ENCODE results near the gene SV2A. TPM values are rescaled to one million over a fixed set of nuclear protein-coding genes. Genes with fewer than 3 reads are reported as not detected.

The SV2A gene
- total RNA-seq, 1 donor from 2014 or later = 3.4 TPM

Other genes starting within 250 kb of the SV2A start
- gene FCGR1A, start 135.2 kb downstream of the SV2A start, total RNA-seq = 13.2 TPM
- 22.8 TPM for gene BOLA1, start 18.3 kb downstream of the SV2A start, total RNA-seq
- gene SF3B4, start 10.0 kb upstream of the SV2A start, total RNA-seq = 43.7 TPM
- 97.8 TPM for gene MTMR11, start 19.0 kb upstream of the SV2A start, total RNA-seq
- gene OTUD7B, start 92.9 kb upstream of the SV2A start, total RNA-seq = 35.2 TPM
- gene VPS45, start 149.9 kb upstream of the SV2A start, total RNA-seq = 37.1 TPM
- gene PLEKHO1, start 232.1 kb upstream of the SV2A start, total RNA-seq = 56.4 TPM